Motor neuron (in vitro differentiated cells): ENCODE data around the gene DDX1. TPM values are rescaled to one million over a fixed set of nuclear protein-coding genes. Genes with fewer than 3 reads are reported as not detected.
"Not testable (repeated sequence)": the region's sequence is repeated elsewhere in the genome, so short reads cannot be mapped to it uniquely, and the experiment has no call there.

Experiments used
- ATAC-seq, 8 experiments: fragments of 200-7000 bp; cut with Tn5 transposase; replicated peaks in 6 of 8; 2 replicates each; pipeline ENCODE4 v1.8.0; 2021; ENCODE audit warnings: mild to moderate bottlenecking in 8 of 8, moderate library complexity in 8 of 8
- H3K27ac ChIP-seq, 2 donors: fragments of 250-450 bp; sonication (Bioruptor Pico); 2 replicates each; pipeline ENCODE4 v1.9.0; 2021; ENCODE audit warnings: antibody characterized with exemption in 2 of 2, mild to moderate bottlenecking in 2 of 2, moderate library complexity in 1 of 2
- H3K4me1 ChIP-seq, 2 donors: fragments of 250-450 bp; sonication (Bioruptor Pico); replicated peaks in 1 of 2; 2 replicates each; pipeline ENCODE4 v1.6.1; 2021; ENCODE audit warnings: antibody characterized with exemption in 2 of 2, mild to moderate bottlenecking in 2 of 2, moderate library complexity in 1 of 2
- H3K4me3 ChIP-seq, 5 donors: fragments of 250-450 bp; sonication (Bioruptor Pico); 2 replicates each; pipeline ENCODE4 v1.9.0; 2021; ENCODE audit warnings: antibody characterized with exemption in 5 of 5, mild to moderate bottlenecking in 5 of 5, moderate library complexity in 4 of 5
- WGBS, 10 experiments: fragments of 450-650 bp; shearing (Covaris generic); methylation state at CpG; one replicate each; pipeline ENCODE4 v1.0.0; 2022; 5-methylcytosine and 5-hydroxymethylcytosine counted together
- in situ Hi-C, 9 experiments: fragments of 400-800 bp; cut with MboI; loops; one replicate each; pipeline ENCODE4 v1.15.0; 2021; ENCODE audit warnings: low sequenced_read_pairs in 9 of 9, low pct_unique_long_range_greater_than_20kb in 2 of 9; ENCODE audit not compliant: unreplicated experiment in 9 of 9
- total RNA-seq, 8 experiments: library from RNA; unstranded; fragments of 300-600 nt; gene quantifications; 2 replicates each; pipeline versions ENCODE4 v1.2.3 to v1.2.4, GENCODE V29; 2022

The DDX1 gene
- total RNA-seq, 8 experiments from 2014 or later = 64.3 to 139 (median 88.9) TPM

DNA sequence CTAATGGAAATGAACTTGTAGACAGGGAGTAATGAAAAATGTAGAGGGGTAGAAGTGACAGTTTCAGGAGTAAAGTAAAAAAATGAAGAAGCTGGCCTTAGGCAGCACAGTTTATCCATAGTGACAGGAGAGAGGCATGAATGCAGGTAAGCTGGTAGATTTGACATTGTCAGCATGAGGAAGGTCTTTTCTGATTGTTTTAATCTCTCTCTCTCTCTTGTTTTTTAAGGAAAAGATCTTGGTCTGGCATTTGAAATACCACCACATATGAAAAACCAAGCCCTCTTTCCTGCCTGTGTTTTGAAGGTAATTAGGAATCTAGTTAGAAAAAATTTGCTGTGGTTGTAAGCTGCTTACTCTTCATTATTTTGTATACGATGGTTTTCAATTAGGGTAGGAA is 14.1 kb downstream of the DDX1 start:
- Histone ChIP-seq H3K4me1 (no peaks in the 10 kb centered on the region), H3K4me3 (no peak overlapping the region), H3K27ac (no peak overlapping the region)
- in situ Hi-C loops = no loop called here
- ATAC-seq = no peak
- WGBS, 10 experiments = 20 to 100% (median 71%) methylated on average over 1 of the region's 1 CpG; no CpG with 5 or more reads in 3 of the 10 experiments

DNA sequence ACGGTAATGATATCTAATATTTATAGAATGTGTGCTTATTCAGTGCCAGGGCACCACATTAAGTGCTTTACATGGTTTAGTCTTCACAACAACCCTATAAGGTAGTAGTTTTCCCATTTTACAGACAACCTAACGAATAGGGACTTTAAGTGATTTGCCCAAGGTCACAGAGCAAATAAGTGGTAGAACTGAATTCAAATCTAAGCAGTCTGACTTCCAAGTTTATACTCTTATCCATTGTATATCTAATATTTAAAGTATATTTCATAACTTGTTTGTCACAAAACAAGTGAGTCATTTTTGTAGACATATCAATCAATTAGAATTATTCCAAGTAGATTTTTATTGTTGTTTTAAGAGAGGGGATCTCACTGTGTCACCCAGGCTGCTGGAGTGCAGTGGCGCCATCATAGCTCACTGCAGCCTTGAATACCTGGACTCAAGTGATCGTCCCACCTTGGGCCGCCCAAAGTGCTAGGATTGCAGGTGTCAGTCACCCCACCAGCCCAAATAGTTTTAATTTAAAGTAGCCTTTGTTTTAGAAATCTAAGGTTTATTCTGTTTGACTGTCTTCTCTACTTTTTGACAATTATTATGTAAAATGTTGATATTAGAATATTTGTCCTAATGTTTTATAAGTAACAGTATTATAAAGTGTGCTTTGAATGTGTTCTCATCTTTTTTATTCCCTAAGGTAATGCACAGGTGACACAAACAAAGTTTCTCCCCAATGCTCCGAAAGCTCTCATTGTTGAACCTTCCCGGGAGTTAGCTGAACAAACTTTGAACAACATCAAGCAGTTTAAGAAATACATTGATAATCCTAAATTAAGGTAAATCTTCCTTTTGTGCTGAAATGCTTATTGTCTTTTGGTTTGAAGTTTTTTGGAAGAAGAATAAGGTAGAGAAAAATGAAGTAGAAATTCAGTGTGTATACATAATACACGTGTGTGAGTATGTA is 15.1 kb downstream of the DDX1 start:
- 67 to 100% (median 95%) methylated on average over 2 to 8 of the region's 8 CpGs for WGBS, 10 experiments
- Histone ChIP-seq H3K27ac (no peak overlapping the region), H3K4me3 (no peak overlapping the region), H3K4me1 (no peaks in the 10 kb centered on the region)
- in situ Hi-C loops = no loop called here
- ATAC-seq = no peak

DNA sequence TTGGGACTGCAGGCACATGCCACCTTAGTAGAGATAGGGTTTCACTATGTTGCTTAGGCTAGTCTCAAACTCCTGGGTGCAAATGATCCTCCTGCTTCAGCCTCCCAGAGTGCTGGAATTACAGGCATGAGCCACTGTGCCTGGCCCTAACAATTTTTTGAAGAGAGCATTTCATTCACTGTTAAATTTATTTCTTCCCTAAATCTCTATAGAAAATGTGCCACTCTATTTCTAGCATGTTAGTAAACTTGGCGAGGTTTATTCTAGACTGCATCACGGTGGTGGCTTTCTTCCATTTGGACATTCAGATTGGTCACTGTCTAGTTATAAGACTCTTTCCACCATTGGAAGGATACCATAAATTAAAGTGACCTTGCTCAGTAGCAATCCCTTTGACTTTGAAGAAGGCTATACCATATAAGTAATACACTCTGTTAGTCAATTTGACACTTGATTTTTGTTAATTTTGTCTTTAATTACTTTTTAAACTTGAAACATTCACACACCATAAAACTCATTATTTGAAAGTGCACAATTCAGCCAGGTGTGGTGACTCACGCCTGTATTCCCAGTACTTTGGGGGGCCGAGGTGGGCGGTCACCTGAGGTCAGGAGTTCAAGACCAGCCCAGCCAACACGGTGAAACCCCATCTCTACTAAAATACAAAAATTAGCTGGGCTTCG is 16.2 kb downstream of the DDX1 start:
- WGBS, 10 experiments = 78 to 100% (median 95%) methylated on average over 1 to 7 of the region's 7 CpGs; no CpG with 5 or more reads in 1 of the 10 experiments
- Histone ChIP-seq H3K4me1 (no peaks in the 10 kb centered on the region), H3K27ac (no peak overlapping the region), H3K4me3 (no peak overlapping the region)
- in situ Hi-C loops = no loop called here
- ATAC-seq = no peak

DNA sequence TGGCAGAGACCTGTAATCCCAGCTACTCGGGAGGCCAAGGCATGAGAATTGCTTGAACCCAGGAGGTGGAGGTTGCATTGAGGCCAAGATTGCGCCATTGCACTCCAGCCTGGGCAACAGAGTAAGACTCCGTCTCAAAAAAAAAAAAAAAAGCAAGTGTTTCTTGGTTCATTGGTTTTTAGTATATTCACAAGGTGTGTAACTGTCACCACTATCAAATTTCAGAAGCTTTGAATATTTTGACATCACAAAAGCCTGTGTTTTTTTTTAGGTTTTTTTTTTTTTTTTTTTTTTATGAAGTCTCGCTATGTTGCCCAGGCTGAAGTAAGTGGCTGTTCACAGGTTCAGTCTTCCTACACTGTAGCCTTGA is 16.7 kb downstream of the DDX1 start:
- in situ Hi-C loops = no loop called here
- WGBS, 10 experiments = 88 to 100% (median 100%) methylated on average over 1 to 4 of the region's 4 CpGs

DNA sequence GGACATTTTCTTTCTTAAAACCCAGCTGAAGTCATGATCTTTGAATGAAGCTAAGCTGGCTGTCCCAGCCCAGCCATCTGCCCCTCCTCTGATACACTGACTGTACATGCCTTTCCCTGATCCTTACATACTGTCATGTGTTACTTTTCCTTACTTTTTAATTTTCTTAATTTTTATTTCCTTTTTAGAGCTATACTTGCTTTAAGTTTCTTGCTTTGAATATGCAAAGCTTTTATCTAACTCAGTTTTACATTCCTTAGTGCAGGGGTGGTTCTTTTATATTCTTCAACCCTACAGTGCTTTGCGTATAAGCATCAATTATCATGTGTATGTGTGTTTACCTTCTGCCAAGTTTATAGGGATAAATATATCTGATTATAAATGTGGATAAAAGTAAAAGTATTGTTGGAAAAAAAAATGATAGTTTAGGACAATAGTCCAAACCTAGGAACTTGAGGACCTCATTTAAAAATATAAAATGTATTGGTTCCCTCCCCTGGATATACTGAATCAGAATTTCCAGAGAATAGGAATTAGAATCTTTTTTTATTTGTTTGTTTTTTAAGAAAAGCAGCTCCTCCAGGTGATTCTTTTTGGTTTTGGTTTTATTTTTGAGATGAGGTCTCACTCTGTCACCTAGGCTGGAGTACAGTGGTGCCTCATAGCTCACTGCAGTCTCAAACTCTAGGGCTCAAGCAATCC is 17.8 kb downstream of the DDX1 start:
- Histone ChIP-seq H3K4me3 (no peak overlapping the region), H3K27ac (no peak overlapping the region), H3K4me1 (no peaks in the 10 kb centered on the region)
- in situ Hi-C loops = no loop called here
- 50 to 100% (median 100%) methylated on average over 1 of the region's 1 CpG; no CpG with 5 or more reads in 1 of the 10 experiments for WGBS, 10 experiments
- ATAC-seq = peak in 1 of 8 experiments; percentile 33

More for the DNA sequence above, 16.7 kb downstream of the DDX1 start:
- no peak overlapping the region for H3K27ac ChIP-seq
- no peaks in the 10 kb centered on the region for H3K4me1 ChIP-seq
- no peak for ATAC-seq
- no peak overlapping the region for H3K4me3 ChIP-seq

DNA sequence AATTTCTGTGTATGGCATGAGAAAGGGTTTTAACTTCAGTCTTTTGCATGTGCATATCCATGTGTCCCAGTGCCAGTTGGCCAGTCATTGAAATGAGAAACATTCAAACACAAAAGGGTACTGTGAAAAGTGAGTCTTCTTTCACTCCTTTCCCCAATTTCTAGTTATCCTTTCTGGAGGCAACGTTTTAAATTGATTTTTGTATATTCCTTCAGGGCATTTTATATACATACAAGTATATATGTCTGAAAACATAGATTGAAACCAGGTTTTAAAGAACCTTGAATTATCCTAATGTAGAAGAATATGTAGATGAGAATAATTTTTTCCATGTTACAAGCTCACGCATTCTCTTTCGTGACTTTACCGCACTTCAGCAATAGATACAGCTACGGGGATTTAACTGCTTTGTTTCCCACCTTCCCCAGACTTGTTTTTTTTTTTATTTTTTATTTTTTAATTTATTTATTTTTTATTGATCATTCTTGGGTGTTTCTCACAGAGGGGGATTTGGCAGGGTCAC is 18.8 kb downstream of the DDX1 start:
- in situ Hi-C loops = no loop called here
- no peak for ATAC-seq
- Histone ChIP-seq H3K4me3 (no peak overlapping the region), H3K27ac (no peak overlapping the region), H3K4me1 (no peaks in the 10 kb centered on the region)
- 70 to 100% (median 89%) methylated on average over 4 to 5 of the region's 5 CpGs for WGBS, 10 experiments

DNA sequence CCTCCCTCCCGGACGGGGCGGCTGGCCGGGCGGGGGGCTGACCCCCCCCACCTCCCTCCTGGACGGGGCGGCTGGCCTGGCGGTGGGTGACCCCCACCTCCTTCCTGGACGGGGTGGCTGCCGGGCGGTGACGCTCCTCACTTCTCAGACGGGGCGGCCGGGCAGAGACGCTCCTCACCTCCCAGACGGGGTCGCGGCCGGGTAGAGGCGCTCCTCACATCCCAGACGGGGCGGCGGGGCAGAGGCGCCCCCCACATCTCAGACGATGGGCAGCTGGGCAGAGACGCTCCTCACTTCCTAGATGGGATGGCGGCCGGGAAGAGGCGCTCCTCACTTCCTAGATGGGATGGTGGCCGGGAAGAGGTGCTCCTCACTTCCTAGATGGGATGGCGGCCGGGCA is 20.4 kb downstream of the DDX1 start:
- H3K27ac ChIP-seq, H3K4me3 ChIP-seq, ATAC-seq, H3K4me1 ChIP-seq, in situ Hi-C loops: not testable (repeated sequence)
- WGBS, 10 experiments = no CpG with 5 or more reads among the region's 33 CpGs

DNA sequence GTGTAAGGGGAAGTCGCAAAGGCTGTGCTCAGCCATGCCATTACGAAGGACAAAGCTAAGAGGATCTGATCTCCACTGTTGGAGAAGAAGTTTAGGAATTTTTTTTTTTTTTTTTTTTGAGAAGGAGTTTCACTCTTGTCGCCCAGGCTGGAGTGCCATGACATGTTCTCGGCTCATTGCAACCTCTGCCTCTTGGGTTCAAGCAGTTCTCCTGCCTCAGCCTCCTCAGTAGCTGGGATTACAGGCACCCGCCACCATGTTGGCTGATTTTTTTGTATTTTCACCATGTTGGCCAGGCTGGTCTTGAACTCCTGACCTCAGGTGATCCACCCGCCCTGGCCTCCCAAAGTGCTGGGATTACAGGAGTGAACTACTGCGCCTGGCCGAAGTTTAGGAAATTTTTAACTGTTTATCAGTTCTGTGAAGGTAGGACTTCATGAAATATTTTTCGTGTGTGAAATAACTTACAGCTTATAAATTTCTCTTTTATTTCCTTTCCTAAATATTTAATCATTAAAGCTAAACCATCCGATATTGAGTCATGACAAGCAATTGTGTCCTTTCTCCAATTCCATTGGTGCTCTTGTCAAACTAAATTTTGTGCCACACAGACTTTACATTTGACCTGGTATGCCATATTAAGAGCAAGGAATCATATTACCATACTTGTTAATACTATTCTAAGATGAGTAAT is 22.2 kb downstream of the DDX1 start:
- WGBS, 10 experiments = 67 to 100% (median 96%) methylated on average over 1 to 10 of the region's 10 CpGs
- in situ Hi-C loops = no loop called here
- ATAC-seq = no peak
- no peak overlapping the region for H3K4me3 ChIP-seq
- no peak overlapping the region for H3K27ac ChIP-seq
- H3K4me1 ChIP-seq = no peaks in the 10 kb centered on the region

DNA sequence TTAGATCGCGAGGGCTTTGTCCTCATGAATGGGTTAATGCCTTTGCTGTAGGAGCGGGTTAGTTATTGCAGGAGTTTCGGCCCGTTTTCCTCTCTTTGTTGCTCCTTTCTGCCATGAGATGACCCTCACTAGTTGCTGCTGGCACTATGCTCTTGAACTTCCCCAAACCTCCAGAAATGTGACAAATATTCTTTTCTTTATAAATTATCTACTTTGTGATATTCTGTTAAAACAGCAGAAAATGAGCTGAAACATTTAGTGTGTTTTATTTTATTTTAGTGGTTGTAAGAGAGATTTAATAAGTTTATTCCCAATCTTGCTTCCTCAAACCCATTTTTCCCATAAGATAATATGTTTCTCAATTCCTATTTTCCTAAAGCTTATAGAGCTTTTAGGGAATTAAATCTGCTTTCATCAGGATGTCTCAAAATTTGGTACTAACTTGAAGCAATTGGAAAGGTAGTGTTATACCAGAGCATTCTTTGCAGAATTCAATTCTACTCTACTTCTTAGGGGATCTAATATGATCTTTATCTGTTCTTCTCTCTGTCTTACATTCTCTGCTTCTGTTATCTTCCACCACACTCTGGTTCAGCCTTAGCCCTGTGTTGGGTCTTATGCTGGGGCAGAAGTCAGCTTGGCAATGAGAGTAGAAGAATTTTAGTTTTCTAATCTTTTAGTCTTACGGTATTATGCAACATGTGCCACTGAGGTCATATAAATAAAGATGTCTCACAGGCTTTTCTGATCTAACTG is 23.1 kb downstream of the DDX1 start:
- 75 to 100% (median 83%) methylated on average over 2 to 6 of the region's 6 CpGs; no CpG with 5 or more reads in 1 of the 10 experiments for WGBS, 10 experiments
- no peak overlapping the region for H3K4me3 ChIP-seq
- no peak for ATAC-seq
- in situ Hi-C loops = no loop called here
- H3K27ac ChIP-seq = no peak overlapping the region
- no peaks in the 10 kb centered on the region for H3K4me1 ChIP-seq

DNA sequence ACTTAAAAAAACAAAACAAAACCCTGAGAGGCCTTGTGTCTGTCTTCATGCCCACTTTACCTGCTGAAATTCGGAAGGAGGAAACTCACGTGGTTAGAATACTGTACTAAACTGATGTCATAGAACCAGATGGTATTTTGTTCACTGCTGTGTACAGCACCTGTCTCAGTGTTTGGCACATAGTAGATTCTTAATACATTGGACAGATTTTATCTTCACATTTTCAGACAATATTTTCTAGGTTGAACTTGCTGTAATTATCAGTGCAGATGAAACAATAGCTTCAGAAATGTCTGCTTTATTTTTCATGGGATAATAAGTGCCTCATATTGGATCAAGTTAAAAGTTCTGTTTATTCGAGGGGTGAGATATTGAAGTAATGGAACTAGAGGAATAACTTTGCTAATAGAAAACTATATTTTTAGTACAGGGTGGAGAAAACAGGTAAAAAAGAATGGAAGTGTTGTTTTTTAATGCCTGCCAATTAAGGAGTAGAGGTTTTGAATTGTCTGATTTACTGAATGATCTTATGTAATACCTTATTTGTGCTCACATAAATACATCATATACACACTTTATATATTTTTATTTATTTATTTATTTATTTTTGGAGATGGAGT is 23.7 kb downstream of the DDX1 start:
- no peak for ATAC-seq
- 59 to 100% (median 99%) methylated on average over 1 to 3 of the region's 3 CpGs for whole genome bisulfite sequencing, 10 experiments
- Histone ChIP-seq H3K4me3 (no peak overlapping the region), H3K27ac (no peak overlapping the region), H3K4me1 (no peaks in the 10 kb centered on the region)
- in situ Hi-C loops = no loop called here

DNA sequence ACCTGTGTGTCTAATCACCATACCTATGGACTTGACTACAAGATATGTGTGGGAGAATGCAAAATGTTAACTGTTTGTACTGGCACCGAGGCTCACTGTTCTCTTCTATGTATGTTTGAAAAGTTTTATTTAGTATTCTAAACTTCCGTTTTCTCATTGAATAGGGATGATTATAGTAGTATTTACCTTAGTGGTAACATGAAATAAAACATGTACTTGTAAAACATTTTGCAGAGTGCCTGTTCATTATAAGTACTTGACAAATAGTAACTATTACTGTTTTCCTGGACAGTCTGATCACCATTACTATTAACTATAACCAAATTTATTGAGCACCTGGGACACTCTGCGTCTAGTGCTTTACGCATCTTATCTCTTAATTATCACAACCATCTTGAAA is 24.8 kb downstream of the DDX1 start:
- WGBS, 10 experiments = 80 to 100% (median 96%) methylated on average over 2 to 4 of the region's 4 CpGs
- ATAC-seq = no peak
- no peak overlapping the region for H3K4me3 ChIP-seq
- no peaks in the 10 kb centered on the region for H3K4me1 ChIP-seq
- in situ Hi-C loops = no loop called here
- H3K27ac ChIP-seq = no peak overlapping the region
